CD4-positive, alpha-beta memory T cell (primary cell): ENCODE data around the gene PRAMEF18. TPM values are rescaled to one million over a fixed set of nuclear protein-coding genes. Genes with fewer than 3 reads are reported as not detected.
"Not testable (repeated sequence)": the region's sequence is repeated elsewhere in the genome, so short reads cannot be mapped to it uniquely, and the experiment has no call there.

Experiments
- CTCF ChIA-PET: fragments of 350-600 bp; sonication (Branson Sonifier 250); formaldehyde crosslinking; loops from one replicate; lab custom pipeline; 2021; ENCODE audit warnings: inconsistent platforms; ENCODE audit not compliant: partially characterized antibody; lab: Charles Lee
- POLR2A ChIA-PET: fragments of 350-600 bp; sonication (Branson Sonifier 250); formaldehyde crosslinking; loops from one replicate; lab custom pipeline; 2021; ENCODE audit not compliant: partially characterized antibody; lab: Charles Lee
- DNase-seq, 5 donors: peaks; one replicate each; pipeline versions ENCODE4 v3.0.0 to v3.0.0-alpha.2; 2020 to 2022; ENCODE audit warnings: mixed read lengths in 1 of 5
- H3K27ac ChIP-seq: one replicate; pipeline ENCODE4 v1.7.0; 2013; ENCODE audit warnings: low read depth, low read length
- H3K27me3 ChIP-seq: 2 replicates; pipeline ENCODE4 v1.7.0; 2013; ENCODE audit warnings: mild to moderate bottlenecking, low read length, moderate library complexity; ENCODE audit not compliant: insufficient read depth
- H3K36me3 ChIP-seq: 2 replicates; pipeline ENCODE4 v1.7.0; 2013; ENCODE audit warnings: mild to moderate bottlenecking, low read length, moderate library complexity; ENCODE audit not compliant: insufficient read depth
- H3K4me1 ChIP-seq: 2 replicates; pipeline ENCODE4 v1.7.0; 2013; ENCODE audit warnings: mild to moderate bottlenecking, low read length, moderate library complexity; ENCODE audit not compliant: insufficient read depth
- H3K4me3 ChIP-seq, 2 donors: one replicate each; pipeline ENCODE4 v1.7.0; 2013; ENCODE audit warnings: low read length in 2 of 2, mild to moderate bottlenecking in 1 of 2
- H3K9me3 ChIP-seq, 2 donors: one replicate each; pipeline ENCODE4 v1.7.0; 2013; ENCODE audit warnings: low read length in 2 of 2, control low read depth in 1 of 2; ENCODE audit not compliant: control insufficient read depth in 1 of 2
- H3K27ac Mint-ChIP-seq, 7 donors: one replicate each; pipeline ENCODE4 v1.8.0; 2020 to 2021; ENCODE audit warnings: mixed read lengths in 7 of 7, mild to moderate bottlenecking in 6 of 7, inconsistent platforms in 3 of 7, moderate library complexity in 3 of 7
- H3K27me3 Mint-ChIP-seq, 2 donors: one replicate each; pipeline ENCODE4 v1.8.0; 2020 to 2021; ENCODE audit warnings: mixed read lengths in 2 of 2
- H3K36me3 Mint-ChIP-seq, 2 donors: one replicate each; pipeline ENCODE4 v1.8.0; 2020 to 2021; ENCODE audit warnings: mixed read lengths in 2 of 2, inconsistent platforms in 1 of 2, mild to moderate bottlenecking in 1 of 2
- H3K4me1 Mint-ChIP-seq, 4 donors: one replicate each; pipeline ENCODE4 v1.8.0; 2020 to 2021; ENCODE audit warnings: mixed read lengths in 4 of 4, mild to moderate bottlenecking in 1 of 4
- H3K4me3 Mint-ChIP-seq, 8 donors: one replicate each; pipeline ENCODE4 v1.8.0; 2020 to 2021; ENCODE audit warnings: mixed read lengths in 8 of 8, mild to moderate bottlenecking in 7 of 8, moderate library complexity in 6 of 8, inconsistent platforms in 3 of 8
- H3K9me3 Mint-ChIP-seq, 8 donors: one replicate each; pipeline ENCODE4 v1.8.0; 2020 to 2021; ENCODE audit warnings: mixed read lengths in 8 of 8, mild to moderate bottlenecking in 5 of 8, inconsistent platforms in 3 of 8, moderate library complexity in 1 of 8
- intact Hi-C: fragments of 100-400 bp; cut with micrococcal nuclease; formaldehyde crosslinking; loops from one replicate; pipeline ENCODE4 v1.15.1; 2023
- polyA plus RNA-seq, 2 donors: library from polyadenylated mRNA; unstranded; fragments of 300-500 nt; fragmentation: Illumina TruSeq; gene quantifications; one replicate each; pipeline ENCODE4 v1.2.3, GENCODE V29; 2021
- total RNA-seq, 2 experiments: library from RNA; stranded (reverse); gene quantifications; one replicate each; pipeline ENCODE4 v1.2.3, GENCODE V29; 2021

The PRAMEF18 gene
- total and polyA plus RNA-seq, 4 experiments from 2014 or later = not detected

- H3K27me3 Mint-ChIP-seq, H3K9me3 ChIP-seq, H3K9me3 Mint-ChIP-seq, DNase-seq, H3K4me1 Mint-ChIP-seq, H3K27me3 ChIP-seq, intact Hi-C loops, H3K4me3 ChIP-seq, H3K4me3 Mint-ChIP-seq, H3K36me3 ChIP-seq, CTCF ChIA-PET, H3K36me3 Mint-ChIP-seq, H3K27ac ChIP-seq, H3K27ac Mint-ChIP-seq, H3K4me1 ChIP-seq, POLR2A ChIA-PET: not testable (repeated sequence)
Measured at GRCh38 chr1:13239633-13240032, 13.7 kb upstream of the PRAMEF18 start.

- DNase-seq, H3K36me3 Mint-ChIP-seq, H3K27ac ChIP-seq, H3K27me3 Mint-ChIP-seq, POLR2A ChIA-PET, H3K4me1 Mint-ChIP-seq, H3K4me3 Mint-ChIP-seq, H3K27me3 ChIP-seq, H3K9me3 ChIP-seq, H3K4me3 ChIP-seq, H3K36me3 ChIP-seq, H3K27ac Mint-ChIP-seq, H3K4me1 ChIP-seq, H3K9me3 Mint-ChIP-seq, intact Hi-C loops: not testable (repeated sequence)
- CTCF ChIA-PET = interaction anchor here (0.9 kb wide), 1 partner anchor 9 kb away, joined by 3 read pairs; no protein-coding TSS in a partner anchor
Measured at GRCh38 chr1:13237572-13237971, 11.6 kb upstream of the PRAMEF18 start.

GRCh38 chr1:13234057-13234456, 8.1 kb upstream of the PRAMEF18 start:
- H3K4me1 ChIP-seq, H3K4me1 Mint-ChIP-seq, H3K36me3 ChIP-seq, H3K27ac ChIP-seq, H3K4me3 Mint-ChIP-seq, POLR2A ChIA-PET, DNase-seq, H3K4me3 ChIP-seq, H3K9me3 ChIP-seq, intact Hi-C loops, H3K9me3 Mint-ChIP-seq, H3K27me3 ChIP-seq, H3K36me3 Mint-ChIP-seq, H3K27ac Mint-ChIP-seq: not testable (repeated sequence)
- CTCF ChIA-PET = interaction anchor here (1.2 kb wide), 1 partner anchor 8 kb away, joined by 3 read pairs; the partner anchor contains the start of gene PRAMEF18
- H3K27me3 Mint-ChIP-seq = peaks cover 2 to 13% of the 10 kb centered on the region in 2 donors

GRCh38 chr1:13232056-13232455, 6.1 kb upstream of the PRAMEF18 start:
- H3K36me3 ChIP-seq, H3K9me3 ChIP-seq, H3K4me1 Mint-ChIP-seq, H3K4me3 Mint-ChIP-seq, H3K4me1 ChIP-seq, H3K9me3 Mint-ChIP-seq, CTCF ChIA-PET, intact Hi-C loops, DNase-seq, H3K27me3 ChIP-seq, H3K27ac ChIP-seq, H3K36me3 Mint-ChIP-seq, POLR2A ChIA-PET, H3K4me3 ChIP-seq, H3K27ac Mint-ChIP-seq: not testable (repeated sequence)
- H3K27me3 Mint-ChIP-seq = peaks cover 4 to 16% of the 10 kb centered on the region in 2 donors

- H3K4me3 Mint-ChIP-seq, H3K9me3 Mint-ChIP-seq, H3K4me3 ChIP-seq, H3K27me3 ChIP-seq, intact Hi-C loops, H3K36me3 Mint-ChIP-seq, H3K4me1 Mint-ChIP-seq, H3K27ac Mint-ChIP-seq, H3K27ac ChIP-seq, CTCF ChIA-PET, H3K9me3 ChIP-seq, DNase-seq, POLR2A ChIA-PET, H3K4me1 ChIP-seq, H3K36me3 ChIP-seq: not testable (repeated sequence)
- H3K27me3 Mint-ChIP-seq = peaks cover 5 to 16% of the 10 kb centered on the region in 2 donors
Measured at GRCh38 chr1:13231061-13231750, 5.3 kb upstream of the PRAMEF18 start.

GRCh38 chr1:13230601-13231000, 4.6 kb upstream of the PRAMEF18 start:
- H3K9me3 Mint-ChIP-seq, H3K36me3 ChIP-seq, CTCF ChIA-PET, H3K27ac Mint-ChIP-seq, intact Hi-C loops, H3K27me3 ChIP-seq, H3K4me3 Mint-ChIP-seq, H3K27ac ChIP-seq, POLR2A ChIA-PET, H3K36me3 Mint-ChIP-seq, H3K9me3 ChIP-seq, H3K4me1 Mint-ChIP-seq, H3K4me1 ChIP-seq, DNase-seq, H3K4me3 ChIP-seq: not testable (repeated sequence)
- peaks cover 6 to 19% of the 10 kb centered on the region in 2 donors for H3K27me3 Mint-ChIP-seq

GRCh38 chr1:13230096-13230495, 4.1 kb upstream of the PRAMEF18 start:
- H3K27ac ChIP-seq, DNase-seq, H3K9me3 Mint-ChIP-seq, H3K4me1 ChIP-seq, H3K9me3 ChIP-seq, intact Hi-C loops, H3K36me3 ChIP-seq, H3K4me3 Mint-ChIP-seq, H3K27me3 ChIP-seq, H3K4me3 ChIP-seq, H3K4me1 Mint-ChIP-seq, POLR2A ChIA-PET, CTCF ChIA-PET, H3K36me3 Mint-ChIP-seq, H3K27ac Mint-ChIP-seq: not testable (repeated sequence)
- peaks cover 6 to 19% of the 10 kb centered on the region in 2 donors for H3K27me3 Mint-ChIP-seq
